A673 (cell line): ENCODE data around the gene ERC1.

Source experiments
- EZH2 ChIP-seq: fragments of 200-600 bp; sonication (generic); IDR thresholded peaks from 2 replicates; pipeline ENCODE4 v1.6.1; 2017; ENCODE audit warnings: borderline replicate concordance, low read depth, mild to moderate bottlenecking, mixed read lengths, antibody characterized with exemption, low read length; ENCODE audit not compliant: poor library complexity, severe bottlenecking
- TF ChIP-seq, protein P1 (sequence below): fragments of 300-800, 200-600 bp; sonication (generic); conservative IDR thresholded peaks from 2 replicates; pipeline ENCODE4 v1.5.1; 2017; ENCODE audit warnings: low read depth, mild to moderate bottlenecking, antibody characterized with exemption, low read length, moderate library complexity, mixed read lengths

DNA sequence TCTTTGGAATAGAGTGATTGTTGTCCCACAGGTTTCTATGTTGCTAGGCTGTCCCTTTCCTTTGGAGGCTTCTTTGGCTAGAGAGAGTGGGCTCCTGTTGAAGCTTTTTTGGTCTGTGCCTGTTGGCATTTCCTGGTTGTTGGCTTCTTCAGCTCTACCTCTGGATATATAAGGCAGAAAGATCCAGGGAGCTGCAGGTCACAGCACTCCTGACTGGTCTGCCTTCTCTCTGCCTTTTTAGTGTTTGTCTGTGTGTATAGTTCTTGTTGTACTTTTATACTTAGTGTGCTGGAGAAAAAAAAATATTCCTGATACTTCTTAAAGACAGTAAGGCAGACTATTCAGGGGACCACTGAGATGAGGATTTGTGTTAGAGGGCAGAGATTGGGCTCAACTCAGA, 400.7 kb downstream of the ERC1 start:
- TF ChIP-seq EZH2, result no peak
- TF ChIP-seq, protein P1, sequence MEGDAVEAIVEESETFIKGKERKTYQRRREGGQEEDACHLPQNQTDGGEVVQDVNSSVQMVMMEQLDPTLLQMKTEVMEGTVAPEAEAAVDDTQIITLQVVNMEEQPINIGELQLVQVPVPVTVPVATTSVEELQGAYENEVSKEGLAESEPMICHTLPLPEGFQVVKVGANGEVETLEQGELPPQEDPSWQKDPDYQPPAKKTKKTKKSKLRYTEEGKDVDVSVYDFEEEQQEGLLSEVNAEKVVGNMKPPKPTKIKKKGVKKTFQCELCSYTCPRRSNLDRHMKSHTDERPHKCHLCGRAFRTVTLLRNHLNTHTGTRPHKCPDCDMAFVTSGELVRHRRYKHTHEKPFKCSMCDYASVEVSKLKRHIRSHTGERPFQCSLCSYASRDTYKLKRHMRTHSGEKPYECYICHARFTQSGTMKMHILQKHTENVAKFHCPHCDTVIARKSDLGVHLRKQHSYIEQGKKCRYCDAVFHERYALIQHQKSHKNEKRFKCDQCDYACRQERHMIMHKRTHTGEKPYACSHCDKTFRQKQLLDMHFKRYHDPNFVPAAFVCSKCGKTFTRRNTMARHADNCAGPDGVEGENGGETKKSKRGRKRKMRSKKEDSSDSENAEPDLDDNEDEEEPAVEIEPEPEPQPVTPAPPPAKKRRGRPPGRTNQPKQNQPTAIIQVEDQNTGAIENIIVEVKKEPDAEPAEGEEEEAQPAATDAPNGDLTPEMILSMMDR, result no peak
